Measurements from ENCODE around the gene SETBP1. TPM values are rescaled to one million over a fixed set of nuclear protein-coding genes. Genes with fewer than 3 reads are reported as not detected.

The SETBP1 gene
- total and polyA plus RNA-seq, 2 of the 4 experiments (the other 2 are of a cell fraction) = 0.19 to 0.36 TPM

- in situ Hi-C loops (cut with MboI; ENCODE audit: low sequenced_read_pairs) = no loop called here
- no peak overlapping the region for H2AFZ ChIP-seq (replicated peaks; ENCODE audit: low read length, poor library complexity)
- no peak overlapping the region for H3K23ac ChIP-seq (ENCODE audit: low read depth, low read length)
- H3K27ac ChIP-seq (ENCODE audit: insufficient read depth, low read length) = no peak overlapping the region
- ATAC-seq (ENCODE audit: low read depth) = no peak
- peaks cover 3% of the 10 kb centered on the region; the same call in 1 of the 2 replicates for H3K9me1 ChIP-seq (ENCODE audit: insufficient read depth, low read length)
- H2BK120ac ChIP-seq (ENCODE audit: low read depth, low read length) = no peak overlapping the region
- H4K20me1 ChIP-seq (ENCODE audit: insufficient read depth, low read length) = no peaks in the 10 kb centered on the region
- H3K36me3 ChIP-seq (ENCODE audit: control insufficient read depth, insufficient read depth, low read length) = no peaks in the 10 kb centered on the region
- no peaks in the 10 kb centered on the region for H3K27me3 ChIP-seq (ENCODE audit: control insufficient read depth, insufficient read depth, low read length)
- intact Hi-C loops (cut with micrococcal nuclease) = no loop called here
- 67% methylated on average over 1 of the region's 2 CpGs; no CpG with 5 or more reads in 1 of the 2 experiments for WGBS, 2 experiments (ENCODE audit: extremely low coverage in 2 of 2, insufficient read length in 1 of 2)
- no peak overlapping the region for H3K18ac ChIP-seq (ENCODE audit: low read depth, low read length)
- TF ChIP-seq RFX5 (IDR thresholded peaks at IDR 0.05; ENCODE audit: low read depth, low read length) = no peak
- TF ChIP-seq FOS (IDR thresholded peaks at IDR 0.05; ENCODE audit: low read depth, low read length) = no peak
- TF ChIP-seq MAZ (IDR thresholded peaks at IDR 0.05; ENCODE audit: borderline replicate concordance, low read depth, low read length) = no peak
- TF ChIP-seq NFE2L2 (IDR thresholded peaks at IDR 0.05; ENCODE audit: low read depth, low read length) = no peak
- no peak for TF ChIP-seq POLR2A (IDR thresholded peaks at IDR 0.05; ENCODE audit: low read depth, low read length)
- no peak for TF ChIP-seq CHD1 (IDR thresholded peaks at IDR 0.05; ENCODE audit: low read depth, low read length)
- TF ChIP-seq ELK1 (IDR thresholded peaks at IDR 0.05; ENCODE audit: borderline replicate concordance, low read depth, low read length) = no peak
- TF ChIP-seq MXI1 (IDR thresholded peaks at IDR 0.05; ENCODE audit: borderline replicate concordance, low read depth, low read length) = no peak
- no peak for TF ChIP-seq SMC3 (IDR thresholded peaks at IDR 0.05; ENCODE audit: low read depth, low read length)
- no peak for TF ChIP-seq RCOR1 (IDR thresholded peaks at IDR 0.05; ENCODE audit: insufficient replicate concordance, low read length)
- no peak for TF ChIP-seq MAFK (IDR thresholded peaks at IDR 0.05; ENCODE audit: low read depth, low read length)
- TF ChIP-seq, protein P1, sequence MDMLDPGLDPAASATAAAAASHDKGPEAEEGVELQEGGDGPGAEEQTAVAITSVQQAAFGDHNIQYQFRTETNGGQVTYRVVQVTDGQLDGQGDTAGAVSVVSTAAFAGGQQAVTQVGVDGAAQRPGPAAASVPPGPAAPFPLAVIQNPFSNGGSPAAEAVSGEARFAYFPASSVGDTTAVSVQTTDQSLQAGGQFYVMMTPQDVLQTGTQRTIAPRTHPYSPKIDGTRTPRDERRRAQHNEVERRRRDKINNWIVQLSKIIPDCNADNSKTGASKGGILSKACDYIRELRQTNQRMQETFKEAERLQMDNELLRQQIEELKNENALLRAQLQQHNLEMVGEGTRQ (IDR thresholded peaks at IDR 0.05; ENCODE audit: low read depth, low read length) = no peak
- TF ChIP-seq, protein P2, sequence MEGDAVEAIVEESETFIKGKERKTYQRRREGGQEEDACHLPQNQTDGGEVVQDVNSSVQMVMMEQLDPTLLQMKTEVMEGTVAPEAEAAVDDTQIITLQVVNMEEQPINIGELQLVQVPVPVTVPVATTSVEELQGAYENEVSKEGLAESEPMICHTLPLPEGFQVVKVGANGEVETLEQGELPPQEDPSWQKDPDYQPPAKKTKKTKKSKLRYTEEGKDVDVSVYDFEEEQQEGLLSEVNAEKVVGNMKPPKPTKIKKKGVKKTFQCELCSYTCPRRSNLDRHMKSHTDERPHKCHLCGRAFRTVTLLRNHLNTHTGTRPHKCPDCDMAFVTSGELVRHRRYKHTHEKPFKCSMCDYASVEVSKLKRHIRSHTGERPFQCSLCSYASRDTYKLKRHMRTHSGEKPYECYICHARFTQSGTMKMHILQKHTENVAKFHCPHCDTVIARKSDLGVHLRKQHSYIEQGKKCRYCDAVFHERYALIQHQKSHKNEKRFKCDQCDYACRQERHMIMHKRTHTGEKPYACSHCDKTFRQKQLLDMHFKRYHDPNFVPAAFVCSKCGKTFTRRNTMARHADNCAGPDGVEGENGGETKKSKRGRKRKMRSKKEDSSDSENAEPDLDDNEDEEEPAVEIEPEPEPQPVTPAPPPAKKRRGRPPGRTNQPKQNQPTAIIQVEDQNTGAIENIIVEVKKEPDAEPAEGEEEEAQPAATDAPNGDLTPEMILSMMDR (conservative IDR thresholded peaks at IDR 0.05; ENCODE audit: low read depth, low read length) = no peak
- no peak for TF ChIP-seq BHLHE40 (IDR thresholded peaks at IDR 0.05; ENCODE audit: low read depth, low read length)
- TF ChIP-seq CEBPB (IDR thresholded peaks at IDR 0.05; ENCODE audit: low read depth, low read length) = no peak
- no peak for TF ChIP-seq RAD21 (IDR thresholded peaks at IDR 0.05; ENCODE audit: low read length)
- no peak overlapping the region for H2AK9ac ChIP-seq (replicated peaks; ENCODE audit: low read depth, low read length, poor library complexity)
- POLR2A ChIA-PET (ENCODE audit: unreplicated experiment) = no interaction called here
- no peak overlapping the region for H4K91ac ChIP-seq (ENCODE audit: insufficient read depth, low read depth, low read length)
- H3K4me2 ChIP-seq (ENCODE audit: low read depth, low read length) = no peak overlapping the region
- no peak overlapping the region for H3K14ac ChIP-seq (replicated peaks; ENCODE audit: low read depth, low read length)
- dilution Hi-C loops (cut with HindIII; ENCODE audit: low sequenced_read_pairs, unreplicated experiment) = no loop called here
- H4K8ac ChIP-seq (ENCODE audit: low read depth in 2 of 2, low read length in 2 of 2) = no peak overlapping the region
- CTCF ChIA-PET = no interaction called here
- H3K9ac ChIP-seq (ENCODE audit: low read depth, low read length) = no peak overlapping the region
- no peak overlapping the region for H2BK15ac ChIP-seq (ENCODE audit: low read depth, low read length)
- no peak overlapping the region for H3K4me3 ChIP-seq (ENCODE audit: insufficient read depth, low read depth, low read length)
- H2BK5ac ChIP-seq (ENCODE audit: low read depth, low read length, poor library complexity, severe bottlenecking) = no peak overlapping the region
- H3K79me1 ChIP-seq (ENCODE audit: low read depth in 1 of 2, low read length in 2 of 2) = no peaks in the 10 kb centered on the region
- no peak overlapping the region for H3K4ac ChIP-seq (ENCODE audit: low read depth, low read length)
- no peak overlapping the region for H4K5ac ChIP-seq (ENCODE audit: low read depth, low read length)
- no peak overlapping the region for H2BK20ac ChIP-seq (ENCODE audit: low read depth, low read length)
- H2AK5ac ChIP-seq (ENCODE audit: low read depth, low read length) = no peak overlapping the region
- no peak for DNase-seq
- H3K56ac ChIP-seq (ENCODE audit: extremely low read depth, insufficient read depth, low read length) = no peak overlapping the region
- BruUV-seq (replicated peaks) = no TSS peak
- H3K9me3 ChIP-seq (ENCODE audit: control insufficient read depth, insufficient read depth, low read length) = no peaks in the 10 kb centered on the region
- H3K4me1 ChIP-seq (ENCODE audit: control insufficient read depth, insufficient read depth, low read length) = peaks cover 3% of the 10 kb centered on the region; the same call in 1 of the 2 replicates
Measured at GRCh38 chr18:44793194-44793593, 112.5 kb downstream of the SETBP1 start.

All from IMR-90 (cell line).